HFFc6 (cell line): Measurements from ENCODE around the gene FZD10. TPM values are rescaled to one million over a fixed set of nuclear protein-coding genes. Genes with fewer than 3 reads are reported as not detected.

Experiments used
- DNase-seq: peaks from one replicate; pipeline ENCODE4 v3.0.0-alpha.2; 2018
- H3K27ac Mint-ChIP-seq: 2 replicates; pipeline ENCODE4 v1.8.0; 2020; ENCODE audit warnings: mild to moderate bottlenecking, mixed read lengths
- H3K27me3 Mint-ChIP-seq: 2 replicates; pipeline ENCODE4 v1.8.0; 2021; ENCODE audit warnings: mild to moderate bottlenecking, moderate library complexity, mixed read lengths; ENCODE audit not compliant: insufficient read depth
- H3K36me3 Mint-ChIP-seq: 2 replicates; pipeline ENCODE4 v1.8.0; 2021; ENCODE audit warnings: low read depth, mixed read lengths
- H3K4me1 Mint-ChIP-seq: 2 replicates; pipeline ENCODE4 v1.8.0; 2020; ENCODE audit warnings: low read depth, mixed read lengths
- H3K4me3 Mint-ChIP-seq: 2 replicates; pipeline ENCODE4 v1.8.0; 2020; ENCODE audit warnings: mild to moderate bottlenecking, moderate library complexity, mixed read lengths
- H3K9me3 Mint-ChIP-seq: 2 replicates; pipeline ENCODE4 v1.8.0; 2020; ENCODE audit warnings: mild to moderate bottlenecking, mixed read lengths
- total RNA-seq, 6 experiments: library from RNA; stranded (reverse); fragmentation: NEBNext Ultra II Directional; extraction: Animal tissue kit (Norgen Biotek cat#: 25700); gene quantifications; 2 replicates in 1 of 6; 3 replicates in 5 of 6; pipeline ENCODE4 v1.2.3, GENCODE V29; 2021
- TF ChIP-seq, protein P1 (sequence below): fragments of 200-600 bp; sonication (generic); IDR thresholded peaks from 2 replicates; pipeline ENCODE4 v1.5.0; 2021; ENCODE audit warnings: antibody characterized with exemption, mild to moderate bottlenecking

FZD10 gene
- total RNA-seq, 6 experiments from 2014 or later, result not detected

GRCh38 chr12:130139567-130140421, 22.5 kb upstream of the FZD10 start:
- H3K4me1 Mint-ChIP-seq, result no peaks in the 10 kb centered on the region

GRCh38 chr12:130141105-130141504, 21.2 kb upstream of the FZD10 start:
- peaks cover 61% of the 10 kb centered on the region for H3K9me3 Mint-ChIP-seq
- H3K4me1 Mint-ChIP-seq, result no peaks in the 10 kb centered on the region
- H3K36me3 Mint-ChIP-seq, result peaks cover 9% of the 10 kb centered on the region; the same call in 1 of the 2 replicates
- DNase-seq, result no peak
- no peak overlapping the region for H3K4me3 Mint-ChIP-seq
- H3K27me3 Mint-ChIP-seq, result peaks cover 1% of the 10 kb centered on the region
- TF ChIP-seq, protein P1, sequence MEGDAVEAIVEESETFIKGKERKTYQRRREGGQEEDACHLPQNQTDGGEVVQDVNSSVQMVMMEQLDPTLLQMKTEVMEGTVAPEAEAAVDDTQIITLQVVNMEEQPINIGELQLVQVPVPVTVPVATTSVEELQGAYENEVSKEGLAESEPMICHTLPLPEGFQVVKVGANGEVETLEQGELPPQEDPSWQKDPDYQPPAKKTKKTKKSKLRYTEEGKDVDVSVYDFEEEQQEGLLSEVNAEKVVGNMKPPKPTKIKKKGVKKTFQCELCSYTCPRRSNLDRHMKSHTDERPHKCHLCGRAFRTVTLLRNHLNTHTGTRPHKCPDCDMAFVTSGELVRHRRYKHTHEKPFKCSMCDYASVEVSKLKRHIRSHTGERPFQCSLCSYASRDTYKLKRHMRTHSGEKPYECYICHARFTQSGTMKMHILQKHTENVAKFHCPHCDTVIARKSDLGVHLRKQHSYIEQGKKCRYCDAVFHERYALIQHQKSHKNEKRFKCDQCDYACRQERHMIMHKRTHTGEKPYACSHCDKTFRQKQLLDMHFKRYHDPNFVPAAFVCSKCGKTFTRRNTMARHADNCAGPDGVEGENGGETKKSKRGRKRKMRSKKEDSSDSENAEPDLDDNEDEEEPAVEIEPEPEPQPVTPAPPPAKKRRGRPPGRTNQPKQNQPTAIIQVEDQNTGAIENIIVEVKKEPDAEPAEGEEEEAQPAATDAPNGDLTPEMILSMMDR, result no peak
- no peak overlapping the region for H3K27ac Mint-ChIP-seq

More at GRCh38 chr12:130139567-130140421, 22.5 kb upstream of the FZD10 start:
- Mint-ChIP-seq H3K36me3 (peaks cover 9% of the 10 kb centered on the region; the same call in 1 of the 2 replicates), H3K27me3 (peaks cover 1% of the 10 kb centered on the region; the same call in 1 of the 2 replicates), H3K9me3 (peaks cover 62% of the 10 kb centered on the region), H3K4me3 (no peak overlapping the region), H3K27ac (no peak overlapping the region)
- TF ChIP-seq, protein P1, result no peak
- no peak for DNase-seq

GRCh38 chr12:130141901-130142683, 20.2 kb upstream of the FZD10 start:
- peaks cover 62% of the 10 kb centered on the region for H3K9me3 Mint-ChIP-seq
- H3K27ac Mint-ChIP-seq, result no peak overlapping the region
- no peaks in the 10 kb centered on the region for H3K4me1 Mint-ChIP-seq
- peaks cover 1% of the 10 kb centered on the region for H3K27me3 Mint-ChIP-seq
- peaks cover 5% of the 10 kb centered on the region; the same call in 1 of the 2 replicates for H3K36me3 Mint-ChIP-seq
- TF ChIP-seq, protein P1, result no peak
- H3K4me3 Mint-ChIP-seq, result no peak overlapping the region
- no peak for DNase-seq

- H3K4me3 Mint-ChIP-seq, result no peak overlapping the region
- H3K9me3 Mint-ChIP-seq, result peaks cover 58% of the 10 kb centered on the region
- no peak for DNase-seq
- H3K4me1 Mint-ChIP-seq, result no peaks in the 10 kb centered on the region
- no peaks in the 10 kb centered on the region; the same call in 1 of the 2 replicates for H3K36me3 Mint-ChIP-seq
- TF ChIP-seq, protein P1, result no peak
- no peak overlapping the region for H3K27ac Mint-ChIP-seq
- no peaks in the 10 kb centered on the region; the same call in none of the 2 replicates for H3K27me3 Mint-ChIP-seq
These were observed 19.5 kb upstream of the FZD10 start for GRCh38 chr12:130142736-130143135.

DNA sequence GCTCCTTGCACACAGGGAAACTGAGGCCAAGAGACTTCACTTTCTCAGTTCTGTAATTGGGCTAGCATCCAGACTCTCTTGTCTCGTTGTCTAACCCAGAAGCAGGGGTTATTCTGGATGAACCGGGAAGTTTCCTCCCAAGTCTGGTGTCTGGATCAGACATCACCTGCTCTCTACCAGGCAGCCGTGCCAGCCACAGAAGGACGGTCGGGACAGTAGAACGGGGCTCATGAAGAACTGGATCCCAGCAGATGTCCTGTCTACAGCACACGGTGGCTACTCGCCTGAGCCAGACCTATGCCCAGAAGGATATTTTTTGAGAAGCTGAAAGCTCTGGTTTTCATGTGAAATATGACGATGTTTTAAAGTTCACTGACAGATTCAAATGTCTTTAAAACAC, 19.1 kb upstream of the FZD10 start:
- TF ChIP-seq, protein P1, result no peak
- H3K36me3 Mint-ChIP-seq, result no peaks in the 10 kb centered on the region; the same call in 1 of the 2 replicates
- no peaks in the 10 kb centered on the region; the same call in 1 of the 2 replicates for H3K27me3 Mint-ChIP-seq
- H3K27ac Mint-ChIP-seq, result no peak overlapping the region
- H3K9me3 Mint-ChIP-seq, result peaks cover 54% of the 10 kb centered on the region
- H3K4me1 Mint-ChIP-seq, result no peaks in the 10 kb centered on the region
- H3K4me3 Mint-ChIP-seq, result no peak overlapping the region
- DNase-seq, result no peak
